Body of pancreas (tissue), 4 donors: ENCODE measurements around the gene GABRG3. TPM values are rescaled to one million over a fixed set of nuclear protein-coding genes. Genes with fewer than 3 reads are reported as not detected.

Experiments used
- ATAC-seq: fragments of 150-250 bp; one replicate; pipeline ENCODE4 v1.9.1; 2016
- DNase-seq, 4 donors: peaks; one replicate each; pipeline ENCODE4 v3.0.0-alpha.2; 2019
- H3K27ac ChIP-seq, 4 donors: fragments of 200-600 bp; sonication (generic); 1 replicate in 3 of 4; 2 replicates in 1 of 4; pipeline versions ENCODE4 v1.5.1 to v1.6.1; 2016 to 2019; ENCODE audit warnings: mild to moderate bottlenecking in 1 of 4, mixed read lengths in 1 of 4, moderate library complexity in 1 of 4
- H3K27me3 ChIP-seq, 2 donors: fragments of 200-600 bp; sonication (generic); one replicate each; pipeline ENCODE4 v1.6.0; 2016; ENCODE audit warnings: mild to moderate bottlenecking in 1 of 2
- H3K36me3 ChIP-seq, 2 donors: fragments of 200-600 bp; sonication (generic); replicated peaks in 1 of 2; 2 replicates each; pipeline ENCODE4 v1.5.1; 2016; ENCODE audit warnings: low read depth in 2 of 2; ENCODE audit not compliant: insufficient read depth in 1 of 2
- H3K4me1 ChIP-seq: fragments of 200-600 bp; sonication (generic); one replicate; pipeline ENCODE4 v1.6.0; 2016
- H3K4me3 ChIP-seq, 2 donors: fragments of 200-600 bp; sonication (generic); 1 replicate in 1 of 2; 2 replicates in 1 of 2; pipeline ENCODE4 v1.5.1; 2016 to 2019
- H3K9me3 ChIP-seq, 3 donors: fragments of 200-600 bp; sonication (generic); 1 replicate in 2 of 3; 2 replicates in 1 of 3; pipeline ENCODE4 v1.5.1; 2016
- POLR2A ChIP-seq, 3 donors: fragments of 450-650 bp; IDR thresholded peaks; one replicate each; pipeline ENCODE4 v1.6.1; 2016; ENCODE audit warnings: antibody characterized with exemption in 3 of 3, mild to moderate bottlenecking in 2 of 3
- WGBS, 2 donors: methylation state at CpG; one replicate each; pipeline ENCODE4 v1.1.5; 2017; 5-methylcytosine and 5-hydroxymethylcytosine counted together
- intact Hi-C: fragments of 100-400 bp; cut with DNase I; formaldehyde crosslinking; loops from one replicate; pipeline ENCODE4 v1.15.1; 2023
- total RNA-seq, 2 donors: library from RNA; depleted of rRNA; stranded (reverse); fragments of >200 nt; gene quantifications; one replicate each; pipeline ENCODE4 v1.1.0, GENCODE V29; 2016
- TF ChIP-seq, protein P1 (sequence below), 7 experiments: fragments of 450-650 bp in 4 of 7; fragments of 200-600 bp in 3 of 7; sonication (generic) in 3 of 7; IDR thresholded peaks; one replicate each; pipeline ENCODE4 v1.5.1; 2016 to 2019; ENCODE audit warnings: antibody characterized with exemption in 7 of 7

Gene GABRG3
- total RNA-seq, 2 donors from 2014 or later: not detected

DNA sequence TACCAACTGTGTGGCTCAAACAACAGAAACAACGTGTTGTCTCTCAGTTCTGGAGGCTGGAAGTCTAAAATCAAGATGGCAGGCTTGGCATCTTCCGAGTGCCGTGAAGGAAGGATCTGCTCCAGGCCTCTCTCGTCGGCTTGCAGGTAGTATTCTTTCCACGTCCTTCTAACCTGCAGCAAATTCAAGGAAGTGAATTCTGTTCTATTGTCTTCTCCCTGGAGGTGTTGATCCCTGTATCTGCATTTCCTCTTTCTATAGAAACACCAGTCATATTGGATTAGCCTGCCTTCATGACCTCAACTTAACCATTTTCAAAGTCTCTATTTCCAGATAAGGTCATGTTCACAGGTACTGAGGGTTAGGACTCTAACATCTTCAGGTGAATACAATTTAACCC, 512.1 kb downstream of the GABRG3 start:
- Histone ChIP-seq H3K4me3 (no peak overlapping the region), H3K27me3 (no peaks in the 10 kb centered on the region), H3K4me1 (no peaks in the 10 kb centered on the region), H3K36me3 (no peaks in the 10 kb centered on the region), H3K27ac (no peak overlapping the region), H3K9me3 (no peaks in the 10 kb centered on the region)
- WGBS, 2 donors: 61 to 76% methylated on average over 6 of the region's 6 CpGs
- DNase-seq (no peak), ATAC-seq (no peak)
- no peak for TF ChIP-seq POLR2A (IDR thresholded peaks at IDR 0.05)
- TF ChIP-seq, protein P1, sequence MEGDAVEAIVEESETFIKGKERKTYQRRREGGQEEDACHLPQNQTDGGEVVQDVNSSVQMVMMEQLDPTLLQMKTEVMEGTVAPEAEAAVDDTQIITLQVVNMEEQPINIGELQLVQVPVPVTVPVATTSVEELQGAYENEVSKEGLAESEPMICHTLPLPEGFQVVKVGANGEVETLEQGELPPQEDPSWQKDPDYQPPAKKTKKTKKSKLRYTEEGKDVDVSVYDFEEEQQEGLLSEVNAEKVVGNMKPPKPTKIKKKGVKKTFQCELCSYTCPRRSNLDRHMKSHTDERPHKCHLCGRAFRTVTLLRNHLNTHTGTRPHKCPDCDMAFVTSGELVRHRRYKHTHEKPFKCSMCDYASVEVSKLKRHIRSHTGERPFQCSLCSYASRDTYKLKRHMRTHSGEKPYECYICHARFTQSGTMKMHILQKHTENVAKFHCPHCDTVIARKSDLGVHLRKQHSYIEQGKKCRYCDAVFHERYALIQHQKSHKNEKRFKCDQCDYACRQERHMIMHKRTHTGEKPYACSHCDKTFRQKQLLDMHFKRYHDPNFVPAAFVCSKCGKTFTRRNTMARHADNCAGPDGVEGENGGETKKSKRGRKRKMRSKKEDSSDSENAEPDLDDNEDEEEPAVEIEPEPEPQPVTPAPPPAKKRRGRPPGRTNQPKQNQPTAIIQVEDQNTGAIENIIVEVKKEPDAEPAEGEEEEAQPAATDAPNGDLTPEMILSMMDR (IDR thresholded peaks at IDR 0.05): no peak
- intact Hi-C loops: no loop called here

DNA sequence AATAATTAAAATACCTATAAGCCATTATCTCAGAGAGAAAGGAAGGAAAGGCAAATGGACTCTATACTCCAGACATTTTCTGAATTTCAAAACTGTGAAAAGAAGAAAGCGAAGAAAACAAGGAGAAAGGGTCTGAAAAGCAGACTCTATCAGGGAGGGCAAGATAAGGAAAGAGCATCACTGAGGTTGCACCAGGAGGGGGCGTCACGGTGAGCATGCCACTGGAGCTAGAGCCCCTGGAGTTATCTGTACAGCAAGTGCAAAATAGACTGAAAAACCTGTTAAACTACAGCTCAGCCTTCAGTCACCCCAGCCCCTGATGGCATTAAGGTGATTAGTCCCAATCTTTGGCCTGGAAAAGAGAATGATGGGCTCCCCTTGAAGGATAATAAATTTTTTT, 514.3 kb downstream of the GABRG3 start:
- Histone ChIP-seq H3K27ac (no peak overlapping the region), H3K4me1 (no peaks in the 10 kb centered on the region), H3K4me3 (no peak overlapping the region), H3K27me3 (no peaks in the 10 kb centered on the region), H3K9me3 (no peaks in the 10 kb centered on the region), H3K36me3 (no peaks in the 10 kb centered on the region)
- intact Hi-C loops: no loop called here
- TF ChIP-seq POLR2A (IDR thresholded peaks at IDR 0.05): no peak
- TF ChIP-seq, protein P1 (IDR thresholded peaks at IDR 0.05): no peak
- 68 to 70% methylated on average over 3 of the region's 3 CpGs for WGBS, 2 donors
- DNase-seq: no peak
- ATAC-seq: no peak

DNA sequence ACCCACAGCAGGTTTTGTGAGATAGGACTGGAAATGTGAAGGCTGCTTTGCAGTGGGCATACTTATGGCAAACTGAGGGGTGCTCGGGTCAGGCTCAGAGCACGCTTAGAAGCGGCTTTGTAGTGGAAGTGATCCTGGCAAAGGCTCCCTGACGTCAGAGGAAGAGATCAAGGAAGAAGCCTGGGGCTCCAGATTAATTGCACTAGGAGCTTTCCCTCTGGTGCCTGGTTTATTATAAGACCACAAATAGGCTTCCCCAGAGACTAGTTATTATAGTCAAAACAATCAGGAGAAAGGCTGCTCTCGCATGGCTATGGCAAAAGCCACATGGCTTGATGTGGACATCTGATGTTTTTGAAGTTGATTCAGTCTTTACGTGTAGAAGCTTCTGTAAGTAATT, 515.1 kb downstream of the GABRG3 start:
- TF ChIP-seq POLR2A (IDR thresholded peaks at IDR 0.05): no peak
- TF ChIP-seq, protein P1 (IDR thresholded peaks at IDR 0.05): no peak
- ATAC-seq (no peak), DNase-seq (no peak)
- Histone ChIP-seq H3K27ac (no peak overlapping the region), H3K9me3 (no peaks in the 10 kb centered on the region), H3K36me3 (no peaks in the 10 kb centered on the region), H3K27me3 (no peaks in the 10 kb centered on the region), H3K4me3 (no peak overlapping the region), H3K4me1 (no peaks in the 10 kb centered on the region)
- WGBS, 2 donors: 54 to 70% methylated on average over 6 of the region's 6 CpGs
- intact Hi-C loops: no loop called here

DNA sequence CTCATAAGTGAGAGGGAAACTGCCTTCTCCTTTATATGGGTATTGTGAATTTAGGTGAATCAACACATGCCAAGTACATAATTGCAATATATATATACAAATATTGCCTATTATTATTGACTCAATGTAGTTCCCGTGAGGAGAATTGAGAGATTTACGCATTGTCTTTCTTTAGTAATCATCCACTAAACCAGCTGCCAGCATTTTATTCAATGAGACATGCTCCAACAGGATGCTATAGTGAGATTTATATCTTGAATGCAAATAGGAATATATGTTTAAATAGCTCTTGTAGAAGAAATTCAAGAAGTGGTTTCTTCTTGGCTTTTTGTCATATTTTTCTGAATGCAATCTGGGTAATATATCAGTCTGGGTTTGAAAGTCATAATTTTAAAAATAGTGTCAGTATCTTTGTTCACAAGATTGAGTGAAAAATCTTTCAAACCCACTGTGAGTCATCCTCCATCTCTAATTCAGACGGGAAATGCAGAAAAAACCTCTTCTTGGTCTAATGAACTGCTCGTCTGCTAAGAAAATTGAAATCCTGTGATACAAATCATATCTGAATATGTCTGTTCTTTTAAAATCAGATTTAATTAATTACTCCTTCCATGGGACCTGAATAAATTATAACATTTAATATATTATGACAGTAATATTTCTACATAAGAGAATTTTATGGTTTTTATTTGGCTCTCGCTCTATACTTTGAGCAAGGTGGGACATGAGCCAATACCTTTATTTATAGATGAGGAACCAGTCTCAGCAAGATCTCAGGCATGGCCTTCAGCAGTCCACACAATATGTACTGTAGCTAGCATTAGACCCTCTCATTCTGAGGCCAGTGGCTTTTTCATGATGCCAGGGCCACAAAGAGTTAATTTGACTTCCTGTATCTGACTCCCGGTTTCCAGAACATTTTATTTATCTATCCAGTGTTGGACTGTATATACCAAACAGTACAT, 516.0 kb downstream of the GABRG3 start:
- DNase-seq (no peak), ATAC-seq (no peak)
- H3K27ac ChIP-seq: no peak overlapping the region
- intact Hi-C loops: no loop called here
- H3K27me3 ChIP-seq: no peaks in the 10 kb centered on the region
- no peaks in the 10 kb centered on the region for H3K9me3 ChIP-seq
- H3K4me3 ChIP-seq: no peak overlapping the region
- 43 to 52% methylated on average over 6 of the region's 6 CpGs for WGBS, 2 donors
- H3K36me3 ChIP-seq: no peaks in the 10 kb centered on the region
- no peak for TF ChIP-seq POLR2A (IDR thresholded peaks at IDR 0.05)
- TF ChIP-seq, protein P1 (IDR thresholded peaks at IDR 0.05): no peak
- H3K4me1 ChIP-seq: no peaks in the 10 kb centered on the region

DNA sequence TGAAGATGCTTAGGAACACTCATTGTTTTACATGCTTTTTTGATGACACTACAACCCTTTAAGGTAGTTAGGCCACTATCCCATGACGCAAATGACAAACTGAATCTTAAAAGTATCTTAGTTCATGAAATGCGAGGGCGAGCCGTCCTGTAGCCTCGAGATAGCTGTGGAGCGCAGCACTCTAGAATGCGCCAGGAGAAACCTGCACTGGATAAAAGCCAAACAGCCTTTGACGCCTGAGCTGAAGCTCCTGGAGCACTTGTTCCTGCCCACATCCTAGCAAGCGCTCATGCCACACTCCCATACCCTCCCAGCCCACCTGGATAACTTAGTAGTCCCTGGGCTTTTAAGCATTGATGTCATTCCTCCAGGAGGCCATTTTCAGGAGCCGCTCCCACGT, 516.9 kb downstream of the GABRG3 start:
- no peak overlapping the region for H3K4me3 ChIP-seq
- ATAC-seq (no peak), DNase-seq (no peak)
- H3K4me1 ChIP-seq: no peaks in the 10 kb centered on the region
- TF ChIP-seq, protein P1 (IDR thresholded peaks at IDR 0.05): no peak
- TF ChIP-seq POLR2A (IDR thresholded peaks at IDR 0.05): no peak
- no peaks in the 10 kb centered on the region for H3K9me3 ChIP-seq
- H3K27ac ChIP-seq: no peak overlapping the region
- intact Hi-C loops: no loop called here
- 74 to 78% methylated on average over 11 of the region's 11 CpGs for whole genome bisulfite sequencing, 2 donors
- no peaks in the 10 kb centered on the region for H3K27me3 ChIP-seq
- no peaks in the 10 kb centered on the region for H3K36me3 ChIP-seq
